RWPE1 (cell line): ENCODE measurements around the gene MAML3.

ENCODE experiments used
- CTCF ChIA-PET: fragments of 350-600 bp; sonication (Branson Sonifier 250); formaldehyde crosslinking; extraction: SDS; loops from one replicate; lab custom pipeline; 2021; lab: Yijun Ruan, JAX
- POLR2A ChIA-PET: fragments of 400-600 bp; formaldehyde crosslinking; extraction: SDS; loops from one replicate; lab custom pipeline; 2020; ENCODE audit warnings: antibody characterized with exemption; ENCODE audit not compliant: low non-redundant PET; lab: Yijun Ruan, JAX
- DNase-seq: peaks from one replicate; pipeline ENCODE4 v3.0.0; 2012; ENCODE audit warnings: low spot score
- H3K27ac ChIP-seq: fragments of 450-650 bp; 2 replicates; pipeline ENCODE4 v1.5.1; 2017
- TF ChIP-seq, protein P1 (sequence below): fragments of 450-650 bp; conservative IDR thresholded peaks from 2 replicates; pipeline ENCODE4 v1.5.1; 2017; ENCODE audit warnings: low read depth, mild to moderate bottlenecking

Gene MAML3

DNA sequence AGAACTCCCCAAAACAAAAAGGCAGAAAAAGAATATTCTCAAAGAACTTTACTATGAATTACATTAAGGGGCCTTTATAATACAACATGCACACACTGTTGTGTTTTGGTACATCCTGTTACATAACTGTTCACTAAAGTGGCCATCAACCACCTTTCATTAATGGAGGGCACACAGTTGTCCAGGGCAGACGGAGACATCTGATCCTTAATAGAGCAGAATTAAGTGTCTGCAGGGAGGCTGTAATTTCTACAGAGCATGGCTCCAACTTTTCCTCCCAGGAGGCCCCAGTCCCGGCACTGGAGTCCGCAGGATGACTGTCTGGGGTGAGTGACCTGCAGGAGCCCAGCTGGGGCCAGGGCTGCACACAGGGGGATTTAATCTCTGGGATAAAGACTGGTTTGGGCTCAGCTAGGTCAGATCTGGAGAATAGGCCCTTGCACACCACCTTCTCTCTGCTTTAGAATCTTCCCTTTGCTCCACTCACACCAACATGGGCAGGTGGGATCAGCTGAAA lies 233.4 kb downstream of the MAML3 start:
- H3K27ac ChIP-seq, result no peak overlapping the region
- CTCF ChIA-PET, result interaction anchor here (0.7 kb wide), 1 partner anchor 916 kb away, joined by 3 read pairs; no protein-coding TSS in a partner anchor
- DNase-seq, result no peak
- TF ChIP-seq, protein P1, sequence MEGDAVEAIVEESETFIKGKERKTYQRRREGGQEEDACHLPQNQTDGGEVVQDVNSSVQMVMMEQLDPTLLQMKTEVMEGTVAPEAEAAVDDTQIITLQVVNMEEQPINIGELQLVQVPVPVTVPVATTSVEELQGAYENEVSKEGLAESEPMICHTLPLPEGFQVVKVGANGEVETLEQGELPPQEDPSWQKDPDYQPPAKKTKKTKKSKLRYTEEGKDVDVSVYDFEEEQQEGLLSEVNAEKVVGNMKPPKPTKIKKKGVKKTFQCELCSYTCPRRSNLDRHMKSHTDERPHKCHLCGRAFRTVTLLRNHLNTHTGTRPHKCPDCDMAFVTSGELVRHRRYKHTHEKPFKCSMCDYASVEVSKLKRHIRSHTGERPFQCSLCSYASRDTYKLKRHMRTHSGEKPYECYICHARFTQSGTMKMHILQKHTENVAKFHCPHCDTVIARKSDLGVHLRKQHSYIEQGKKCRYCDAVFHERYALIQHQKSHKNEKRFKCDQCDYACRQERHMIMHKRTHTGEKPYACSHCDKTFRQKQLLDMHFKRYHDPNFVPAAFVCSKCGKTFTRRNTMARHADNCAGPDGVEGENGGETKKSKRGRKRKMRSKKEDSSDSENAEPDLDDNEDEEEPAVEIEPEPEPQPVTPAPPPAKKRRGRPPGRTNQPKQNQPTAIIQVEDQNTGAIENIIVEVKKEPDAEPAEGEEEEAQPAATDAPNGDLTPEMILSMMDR, result no peak
- POLR2A ChIA-PET, result no interaction called here

DNA sequence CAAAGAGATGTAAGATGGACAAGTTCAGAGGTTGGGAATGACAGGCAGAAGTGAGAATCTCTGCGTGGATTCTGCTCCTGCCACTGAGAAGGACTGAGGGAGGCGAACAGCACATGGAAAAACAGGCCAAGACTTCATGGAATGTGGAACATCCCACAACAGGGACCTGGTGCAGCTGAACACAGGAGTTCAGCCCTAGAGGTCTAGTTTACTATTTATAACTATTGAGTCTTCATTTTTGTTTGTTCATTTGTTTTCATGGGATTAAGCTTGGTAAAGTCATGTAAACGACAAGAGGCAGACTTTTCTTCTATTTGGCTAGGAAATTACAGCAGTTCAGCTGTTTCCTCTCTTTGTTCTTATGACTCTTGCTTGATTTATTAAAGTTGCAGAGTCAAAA lies 234.5 kb downstream of the MAML3 start:
- no peak overlapping the region for H3K27ac ChIP-seq
- TF ChIP-seq, protein P1, result no peak
- ChIA-PET POLR2A (no interaction called here), CTCF (no interaction called here)
- DNase-seq, result no peak

- TF ChIP-seq, protein P1, result no peak
- H3K27ac ChIP-seq, result no peak overlapping the region
- no peak for DNase-seq
- POLR2A ChIA-PET, result no interaction called here
- CTCF ChIA-PET, result no interaction called here
Measured at GRCh38 chr4:139919004-139919403, 235.0 kb downstream of the MAML3 start.

DNA sequence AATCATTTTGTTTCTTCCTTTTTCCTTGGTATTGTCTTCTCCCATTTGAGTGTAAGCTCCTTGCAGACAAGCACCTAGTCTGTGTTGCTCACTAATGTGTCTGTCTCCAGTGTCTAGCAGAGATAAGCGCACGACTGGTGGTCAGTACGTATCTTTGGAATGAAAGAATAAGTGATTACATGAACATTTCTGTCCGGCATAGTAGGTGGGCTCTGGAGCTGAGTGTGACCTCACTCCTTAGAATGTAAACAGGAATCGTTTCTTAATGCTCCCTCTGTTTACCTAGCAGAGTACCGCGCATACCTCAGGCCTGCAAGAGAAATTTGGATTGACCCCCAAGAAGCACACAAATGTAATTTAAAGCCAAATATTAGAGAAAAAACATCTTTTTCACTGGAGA lies 235.4 kb downstream of the MAML3 start:
- ChIA-PET CTCF (no interaction called here), POLR2A (no interaction called here)
- DNase-seq, result no peak
- no peak overlapping the region for H3K27ac ChIP-seq
- TF ChIP-seq, protein P1, result no peak

GRCh38 chr4:139917896-139918295 lies 236.1 kb downstream of the MAML3 start:
- ChIA-PET POLR2A (no interaction called here), CTCF (no interaction called here)
- no peak for DNase-seq
- H3K27ac ChIP-seq, result no peak overlapping the region
- TF ChIP-seq, protein P1, result no peak

DNA sequence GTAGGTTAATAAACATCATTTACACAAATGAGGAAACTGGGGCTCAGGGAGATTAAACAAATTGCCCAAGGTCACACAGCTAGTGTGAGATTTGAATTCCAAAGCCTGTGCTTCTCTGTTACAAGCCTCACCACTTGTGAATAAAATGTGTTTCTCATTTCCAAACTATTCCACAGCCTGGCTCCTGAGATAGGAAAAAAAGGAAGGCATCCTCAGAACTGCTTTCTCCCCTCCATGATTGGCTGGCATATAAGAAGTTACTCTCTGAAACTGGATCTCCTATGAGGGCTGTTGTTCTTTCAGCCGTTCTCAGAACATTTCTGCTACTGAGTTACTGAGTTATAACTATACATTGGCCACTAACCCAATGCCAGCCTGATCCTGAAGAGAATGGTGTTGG lies 237.9 kb downstream of the MAML3 start:
- H3K27ac ChIP-seq, result no peak overlapping the region
- TF ChIP-seq, protein P1, result no peak
- ChIA-PET CTCF (interaction anchor here (0.5 kb wide), 1 partner anchor 51 kb away, joined by 5 read pairs; no protein-coding TSS in a partner anchor), POLR2A (no interaction called here)
- DNase-seq, result no peak

DNA sequence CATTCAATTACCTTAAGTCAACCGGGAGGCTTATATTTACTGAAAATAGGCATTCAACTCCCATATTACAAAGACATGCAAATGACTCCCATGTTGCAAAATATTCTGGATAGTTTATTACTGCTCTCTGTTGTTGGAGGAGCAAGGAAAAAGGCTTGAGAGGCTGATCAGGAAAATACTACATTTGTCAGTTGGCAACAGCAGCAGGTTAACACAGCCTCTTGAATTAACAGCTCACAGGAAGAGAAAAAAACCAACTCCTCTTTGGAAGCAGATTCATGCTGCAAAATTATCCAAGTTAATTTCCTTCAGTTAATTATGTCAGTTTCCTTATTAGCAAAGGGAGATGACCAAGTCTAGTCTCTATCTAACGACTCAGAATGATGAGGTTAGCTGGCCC lies 238.9 kb downstream of the MAML3 start:
- DNase-seq, result no peak
- ChIA-PET POLR2A (no interaction called here), CTCF (no interaction called here)
- TF ChIP-seq, protein P1, result no peak
- H3K27ac ChIP-seq, result no peak overlapping the region
